GM12878 (cell line): ENCODE data around the gene TNIP1. TPM values are rescaled to one million over a fixed set of nuclear protein-coding genes. Genes with fewer than 3 reads are reported as not detected.
A peak's percentile ranks its signal among the peaks of the same experiment; 100 is the strongest.

Experiments
- BACH1 ChIP-seq: fragments of 450-650 bp; IDR thresholded peaks from 2 replicates; pipeline ENCODE4 v1.6.1; 2017; ENCODE audit warnings: mild to moderate bottlenecking, borderline replicate concordance
- CHD2 ChIP-seq: IDR thresholded peaks from 2 replicates; pipeline ENCODE4 v1.6.1; 2011; ENCODE audit warnings: low read depth, low read length, improper control_type of control experiment, borderline replicate concordance
- ETV6 ChIP-seq, 2 experiments: fragments of 450-650 bp in 1 of 2; IDR thresholded peaks in 1 of 2; conservative IDR thresholded peaks in 1 of 2; 2 replicates each; pipeline ENCODE4 v1.6.1; 2014; ENCODE audit warnings: antibody characterized with exemption in 1 of 2, borderline replicate concordance in 1 of 2, low read depth in 1 of 2, mild to moderate bottlenecking in 1 of 2, moderate library complexity in 1 of 2
- GATAD2B ChIP-seq: fragments of 450-650 bp; conservative IDR thresholded peaks from 2 replicates; pipeline ENCODE4 v1.6.1; 2017; ENCODE audit warnings: low read depth, mild to moderate bottlenecking, moderate library complexity
- MXI1 ChIP-seq: fragments of 150-350 bp; IDR thresholded peaks from 2 replicates; pipeline ENCODE4 v1.6.1; 2011; ENCODE audit warnings: low read depth, mild to moderate bottlenecking, inconsistent platforms, low read length, improper control_type of control experiment
- SIN3A ChIP-seq: IDR thresholded peaks from 2 replicates; pipeline ENCODE4 v1.6.1; 2012; ENCODE audit warnings: low read depth, low read length, improper control_type of control experiment
- SKIL ChIP-seq: fragments of 450-650 bp; IDR thresholded peaks from 2 replicates; pipeline ENCODE4 v1.6.1; 2017; ENCODE audit warnings: mild to moderate bottlenecking, low read depth, inconsistent platforms; ENCODE audit not compliant: poor library complexity, severe bottlenecking
- TBL1XR1 ChIP-seq: IDR thresholded peaks from 2 replicates; pipeline ENCODE4 v1.6.1; 2012; ENCODE audit warnings: low read depth, low read length, improper control_type of control experiment
- ZNF592 ChIP-seq: fragments of 450-650 bp; IDR thresholded peaks from 2 replicates; pipeline ENCODE4 v1.6.1; 2017; ENCODE audit warnings: mild to moderate bottlenecking, moderate library complexity
- polyA plus RNA-seq, 11 experiments: library from polyadenylated mRNA; depleted of rRNA in 4 of 11; unstranded in 6 of 11; stranded (reverse) in 5 of 11; fragments of >200 nt; fragmentation: Nextera tagmentation in 4 of 11; fragmentation: Illumina TruSeq in 1 of 11; extraction: Ambion mirVana in 4 of 11; extraction: Trizol in 1 of 11; gene quantifications; 1 replicate in 1 of 11; 2 replicates in 10 of 11; pipeline versions ENCODE4 v1.2.1 to v1.2.3, GENCODE V29; 2011 to 2016; ENCODE audit warnings: inconsistent platforms in 2 of 11, missing spikeins in 2 of 11, low read depth in 1 of 11
- total RNA-seq, 4 experiments: library from RNA; depleted of rRNA in 3 of 4; stranded (reverse); fragments of >200 nt in 3 of 4; fragmentation: Illumina TruSeq in 1 of 4; extraction: Trizol in 1 of 4; gene quantifications; 2 replicates each; pipeline versions ENCODE4 v1.2.1 to v1.2.3, GENCODE V29; 2013 to 2021
- TF ChIP-seq, protein P1 (sequence below), 3 experiments: IDR thresholded peaks in 2 of 3; conservative IDR thresholded peaks in 1 of 3; 2 replicates each; pipeline ENCODE4 v1.5.1; 2011; ENCODE audit warnings: low read depth in 3 of 3, low read length in 3 of 3, mild to moderate bottlenecking in 3 of 3, control low read depth in 2 of 3, moderate library complexity in 2 of 3, inconsistent platforms in 1 of 3, mixed read lengths in 1 of 3; ENCODE audit not compliant: control insufficient read depth in 2 of 3, insufficient read depth in 1 of 3; ENCODE audit errors: extremely low read depth in 1 of 3
- TF ChIP-seq, protein P2 (sequence below): fragments of 150-350 bp; IDR thresholded peaks from 2 replicates; pipeline ENCODE4 v1.6.1; 2014; ENCODE audit warnings: mild to moderate bottlenecking, low read depth, low read length

Gene TNIP1
- total and polyA plus RNA-seq, 10 of the 15 experiments (the other 5 are each of a cell fraction or from before 2014, with no cell fraction given) = 4.4 to 279 (median 150) TPM

GRCh38 chr5:151123897-151124751, 43.3 kb upstream of the TNIP1 start (continued):
- TF ChIP-seq, protein P1, sequence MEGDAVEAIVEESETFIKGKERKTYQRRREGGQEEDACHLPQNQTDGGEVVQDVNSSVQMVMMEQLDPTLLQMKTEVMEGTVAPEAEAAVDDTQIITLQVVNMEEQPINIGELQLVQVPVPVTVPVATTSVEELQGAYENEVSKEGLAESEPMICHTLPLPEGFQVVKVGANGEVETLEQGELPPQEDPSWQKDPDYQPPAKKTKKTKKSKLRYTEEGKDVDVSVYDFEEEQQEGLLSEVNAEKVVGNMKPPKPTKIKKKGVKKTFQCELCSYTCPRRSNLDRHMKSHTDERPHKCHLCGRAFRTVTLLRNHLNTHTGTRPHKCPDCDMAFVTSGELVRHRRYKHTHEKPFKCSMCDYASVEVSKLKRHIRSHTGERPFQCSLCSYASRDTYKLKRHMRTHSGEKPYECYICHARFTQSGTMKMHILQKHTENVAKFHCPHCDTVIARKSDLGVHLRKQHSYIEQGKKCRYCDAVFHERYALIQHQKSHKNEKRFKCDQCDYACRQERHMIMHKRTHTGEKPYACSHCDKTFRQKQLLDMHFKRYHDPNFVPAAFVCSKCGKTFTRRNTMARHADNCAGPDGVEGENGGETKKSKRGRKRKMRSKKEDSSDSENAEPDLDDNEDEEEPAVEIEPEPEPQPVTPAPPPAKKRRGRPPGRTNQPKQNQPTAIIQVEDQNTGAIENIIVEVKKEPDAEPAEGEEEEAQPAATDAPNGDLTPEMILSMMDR (IDR thresholded peaks at IDR 0.05 in 2 of 3, conservative IDR thresholded peaks at IDR 0.05 in 1 of 3; ENCODE audit: control insufficient read depth in 2 of 3, extremely low read depth in 1 of 3, insufficient read depth in 1 of 3, low read depth in 3 of 3, low read length in 3 of 3) = no peak
- TF ChIP-seq MXI1 (peak; percentile 68), SKIL (peak; percentile 95), CHD2 (peak; percentile 93), ETV6 (conservative IDR thresholded peaks at IDR 0.05 in 1 of 2, IDR thresholded peaks at IDR 0.05 in 1 of 2; ENCODE audit: borderline replicate concordance in 1 of 2, low read depth in 1 of 2) (no peak), SIN3A (no peak), BACH1 (peak; percentile 59; the same call in 1 of the 2 replicates), GATAD2B (peak; percentile 99), TBL1XR1 (peak; percentile 80), ZNF592 (0 out of 2 replicates have a peak, but pooled peaks have one; percentile 7)
- TF ChIP-seq, protein P2, sequence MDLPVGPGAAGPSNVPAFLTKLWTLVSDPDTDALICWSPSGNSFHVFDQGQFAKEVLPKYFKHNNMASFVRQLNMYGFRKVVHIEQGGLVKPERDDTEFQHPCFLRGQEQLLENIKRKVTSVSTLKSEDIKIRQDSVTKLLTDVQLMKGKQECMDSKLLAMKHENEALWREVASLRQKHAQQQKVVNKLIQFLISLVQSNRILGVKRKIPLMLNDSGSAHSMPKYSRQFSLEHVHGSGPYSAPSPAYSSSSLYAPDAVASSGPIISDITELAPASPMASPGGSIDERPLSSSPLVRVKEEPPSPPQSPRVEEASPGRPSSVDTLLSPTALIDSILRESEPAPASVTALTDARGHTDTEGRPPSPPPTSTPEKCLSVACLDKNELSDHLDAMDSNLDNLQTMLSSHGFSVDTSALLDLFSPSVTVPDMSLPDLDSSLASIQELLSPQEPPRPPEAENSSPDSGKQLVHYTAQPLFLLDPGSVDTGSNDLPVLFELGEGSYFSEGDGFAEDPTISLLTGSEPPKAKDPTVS = no peak
